HepG2 (cell line): ENCODE measurements around the gene ELOVL5. TPM values are rescaled to one million over a fixed set of nuclear protein-coding genes. Genes with fewer than 3 reads are reported as not detected.

ENCODE experiments used
- ATAC-seq: fragments of 200-7000 bp; cut with Tn5 transposase; 3 replicates; pipeline ENCODE4 v1.9.1; 2020; ENCODE audit warnings: mild to moderate bottlenecking, moderate library complexity
- BruUV-seq: library from RNA; stranded (reverse); fragments of 400-500 nt; replicated peaks from 2 replicates; lab custom pipeline; 2021; lab: Mats Ljungman, UMichigan
- CTCF ChIA-PET: fragments of 300-600 bp; formaldehyde crosslinking; extraction: SDS; loops from one replicate; lab custom pipeline; 2021; ENCODE audit warnings: low total read pairs, inconsistent platforms, low intra/inter-chr PET ratio; lab: Yijun Ruan, JAX
- POLR2A ChIA-PET: fragments of 350-600 bp; sonication (Branson Sonifier 250); formaldehyde crosslinking; loops from one replicate; lab custom pipeline; 2020; ENCODE audit warnings: antibody characterized with exemption, inconsistent platforms; lab: Yijun Ruan, JAX
- DNase-seq: peaks from one replicate; pipeline ENCODE4 v3.0.0-alpha.2; 2015; ENCODE audit warnings: low spot score
- FAIRE-seq: peaks from 3 replicates; lab custom pipeline; 2011; peaks lifted over from hg19 to GRCh38; lab: Jason Lieb, UNC
- H2AFZ ChIP-seq: one replicate; pipeline ENCODE4 v1.6.1; 2011; ENCODE audit warnings: low read length, inconsistent platforms
- H3K27ac ChIP-seq: fragments of 300-600 bp; 3 replicates; pipeline ENCODE4 v1.8.0; 2011; ENCODE audit warnings: mixed run types, mild to moderate bottlenecking, mixed read lengths, low read length, inconsistent platforms; ENCODE audit not compliant: insufficient read depth; ENCODE audit errors: extremely low read length
- H3K27me3 ChIP-seq, 2 experiments: fragments of 200-600 bp in 1 of 2; 2 replicates in 1 of 2; 3 replicates in 1 of 2; pipeline versions ENCODE4 v1.6.0 to v1.8.0; 2011; ENCODE audit warnings: low read length in 2 of 2, mild to moderate bottlenecking in 2 of 2, moderate library complexity in 2 of 2, inconsistent platforms in 1 of 2; ENCODE audit not compliant: insufficient read depth in 2 of 2, control insufficient read depth in 1 of 2
- H3K36me3 ChIP-seq, 2 experiments: fragments of 200-600 bp in 1 of 2; replicated peaks in 1 of 2; 2 replicates in 1 of 2; 3 replicates in 1 of 2; pipeline versions ENCODE4 v1.5.1 to v1.8.0; 2011; ENCODE audit warnings: low read length in 2 of 2, inconsistent platforms in 1 of 2; ENCODE audit not compliant: insufficient read depth in 2 of 2, control insufficient read depth in 1 of 2
- H3K4me1 ChIP-seq: 2 replicates; pipeline ENCODE4 v1.5.1; 2012; ENCODE audit warnings: low read length, inconsistent platforms; ENCODE audit not compliant: insufficient read depth
- H3K4me2 ChIP-seq: 2 replicates; pipeline ENCODE4 v1.6.0; 2011; ENCODE audit warnings: low read depth, low read length, inconsistent platforms
- H3K4me3 ChIP-seq, 3 experiments: fragments of 200-600 bp in 1 of 3; sonication (generic), shearing (Covaris generic) in 1 of 3; replicated peaks in 1 of 3; 2 replicates each; pipeline ENCODE4 v1.5.1; 2011 to 2016; ENCODE audit warnings: low read length in 3 of 3, inconsistent platforms in 2 of 3, low read depth in 2 of 3, mild to moderate bottlenecking in 2 of 3, control low read depth in 1 of 3, mixed read lengths in 1 of 3; ENCODE audit not compliant: insufficient read depth in 1 of 3
- H3K79me2 ChIP-seq: one replicate; pipeline ENCODE4 v1.6.1; 2011; ENCODE audit warnings: low read length, inconsistent platforms; ENCODE audit not compliant: insufficient read depth
- H3K9ac ChIP-seq: 2 replicates; pipeline ENCODE4 v1.6.0; 2011; ENCODE audit warnings: mild to moderate bottlenecking, low read depth, low read length, inconsistent platforms; ENCODE audit not compliant: insufficient read depth
- H3K9me3 ChIP-seq: 2 replicates; pipeline ENCODE4 v1.5.1; 2012; ENCODE audit warnings: mild to moderate bottlenecking, low read length
- H4K20me1 ChIP-seq: 2 replicates; pipeline ENCODE4 v1.6.0; 2011; ENCODE audit warnings: inconsistent platforms, mild to moderate bottlenecking, low read length, moderate library complexity; ENCODE audit not compliant: insufficient read depth
- E2F1 ChIP-seq: sonication (generic); formaldehyde crosslinking; IDR thresholded peaks from 2 replicates; pipeline ENCODE4 v1.5.0; 2020; ENCODE audit warnings: missing genetic modification reagents
- HNRNPH1 ChIP-seq: fragments of 200-400 bp; formaldehyde crosslinking; optimal IDR thresholded peaks from 2 replicates; pipeline ENCODE3; 2017; ENCODE audit warnings: mild to moderate bottlenecking, low read depth, low read length
- KLF11 ChIP-seq: IDR thresholded peaks from 2 replicates; pipeline ENCODE4 v1.6.1; 2016; ENCODE audit warnings: missing compliant biosample characterization
- SOX13 ChIP-seq, 3 experiments: fragments of 450-650 bp in 1 of 3; sonication (generic) in 1 of 3; formaldehyde crosslinking in 1 of 3; IDR thresholded peaks in 2 of 3; conservative IDR thresholded peaks in 1 of 3; 2 replicates each; pipeline versions ENCODE4 v1.5.0 to v1.6.1; 2016 to 2020; ENCODE audit warnings: antibody characterized with exemption in 1 of 3, mild to moderate bottlenecking in 1 of 3, missing compliant biosample characterization in 1 of 3, missing genetic modification reagents in 1 of 3, moderate library complexity in 1 of 3
- SP1 ChIP-seq, 2 experiments: fragments of 450-650 bp in 1 of 2; sonication (generic) in 1 of 2; formaldehyde crosslinking in 1 of 2; IDR thresholded peaks; 2 replicates each; pipeline versions ENCODE4 v1.4.0 to v1.6.1; 2016 to 2020; ENCODE audit warnings: missing genetic modification reagents in 1 of 2
- TFAP4 ChIP-seq: sonication (generic); IDR thresholded peaks from 2 replicates; pipeline ENCODE4 v1.6.1; 2016; ENCODE audit warnings: low read depth, borderline replicate concordance
- ZNF576 ChIP-seq: sonication (generic); formaldehyde crosslinking; IDR thresholded peaks from 2 replicates; pipeline ENCODE4 v1.4.0; 2020; ENCODE audit warnings: mild to moderate bottlenecking, missing genetic modification reagents
- ZNF644 ChIP-seq: IDR thresholded peaks from 2 replicates; pipeline ENCODE4 v1.6.1; 2016; ENCODE audit warnings: low read depth
- WGBS: methylation state at CpG from one replicate; pipeline ENCODE4 v1.1.6; 2017; ENCODE audit warnings: low lambda C conversion rate; 5-methylcytosine and 5-hydroxymethylcytosine counted together
- in situ Hi-C: cut with HindIII; loops from 2 replicates; pipeline ENCODE4 v1.10.0; 2017; ENCODE audit warnings: low pct_unique_long_range_greater_than_20kb; ENCODE audit not compliant: extremely low pct_ligation_motif_present
- intact Hi-C: fragments of 100-400 bp; cut with micrococcal nuclease; formaldehyde crosslinking; loops from one replicate; pipeline ENCODE4 v1.10.0; 2022; ENCODE audit not compliant: unreplicated experiment
- polyA plus RNA-seq, 8 experiments: library from polyadenylated mRNA; depleted of rRNA in 3 of 8; stranded (reverse) in 7 of 8; unstranded in 1 of 8; fragments of >200 nt; fragmentation: Illumina TruSeq in 4 of 8; extraction: Trizol in 4 of 8; gene quantifications; 2 replicates each; pipeline versions ENCODE4 v1.2.1 to v1.2.3, GENCODE V29; 2011 to 2016; ENCODE audit warnings: low read depth in 4 of 8, missing spikeins in 1 of 8, mixed read lengths in 1 of 8; ENCODE audit not compliant: insufficient read depth in 1 of 8
- total RNA-seq, 5 experiments: library from RNA; depleted of rRNA; stranded (reverse); fragments of >200 nt; fragmentation: Illumina TruSeq; extraction: Trizol; gene quantifications; 2 replicates each; pipeline ENCODE4 v1.2.3, GENCODE V29; 2016; ENCODE audit warnings: low read depth in 1 of 5

Gene ELOVL5
- total and polyA plus RNA-seq, 2 of the 13 experiments (the other 11 are each of a cell fraction or from before 2014, with no cell fraction given): 50.1 to 72.4 TPM

DNA sequence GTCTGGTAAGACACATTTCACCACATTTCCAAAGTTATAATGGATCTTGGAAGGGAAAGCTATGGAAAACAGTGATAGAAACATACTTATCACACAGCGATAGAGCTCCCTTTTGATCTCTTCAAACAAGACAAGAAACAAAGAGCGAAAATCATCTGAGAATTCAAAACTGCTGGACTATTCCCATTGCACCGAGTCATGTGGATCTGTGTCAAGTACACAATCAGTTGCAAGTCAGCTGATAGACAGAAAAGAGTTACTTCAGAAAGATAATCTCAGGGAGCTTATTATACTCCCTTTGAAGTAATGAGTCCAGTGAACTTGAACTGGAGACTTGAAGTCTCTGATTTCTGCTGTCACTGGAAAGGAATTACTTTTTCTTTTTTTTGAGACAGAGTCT is 110.4 kb downstream of the ELOVL5 start:
- Histone ChIP-seq H3K27ac (no peak overlapping the region), H3K4me1 (no peaks in the 10 kb centered on the region), H3K79me2 (no peaks in the 10 kb centered on the region), H3K4me2 (no peak overlapping the region), H3K36me3 (no peaks in the 10 kb centered on the region), H3K4me3 (no peak overlapping the region), H3K27me3 (no peaks in the 10 kb centered on the region; a peak in 1 of 5 replicates), H2AFZ (no peak overlapping the region), H4K20me1 (no peaks in the 10 kb centered on the region), H3K9ac (no peak overlapping the region), H3K9me3 (no peaks in the 10 kb centered on the region)
- whole genome bisulfite sequencing: 5% methylated on average over 3 of the region's 3 CpGs
- in situ Hi-C loops (no loop called here), intact Hi-C loops (no loop called here)
- ATAC-seq (no peak), FAIRE-seq (no peak), DNase-seq (no peak)
- POLR2A ChIA-PET: no interaction called here
- BruUV-seq: no TSS peak
- CTCF ChIA-PET: no interaction called here
- TF ChIP-seq KLF11 (CRISPR knock-in tag): no peak
- no peak for TF ChIP-seq E2F1 (CRISPR knock-in tag)
- no peak for TF ChIP-seq HNRNPH1
- no peak for TF ChIP-seq SP1 (IDR thresholded peaks at IDR 0.05)
- no peak for TF ChIP-seq SP1 (CRISPR knock-in tag; IDR thresholded peaks at IDR 0.05)
- TF ChIP-seq TFAP4: no peak
- TF ChIP-seq ZNF644: no peak
- TF ChIP-seq ZNF576: no peak
- TF ChIP-seq SOX13 (IDR thresholded peaks at IDR 0.05): no peak
- TF ChIP-seq SOX13 (CRISPR knock-in tag; conservative IDR thresholded peaks at IDR 0.05 in 1 of 2, IDR thresholded peaks at IDR 0.05 in 1 of 2): no peak
